GM18499 (cell line): Measurements from ENCODE around the gene TBC1D16.

Experiments
- ATAC-seq: cut with Tn5 transposase; IDR thresholded peaks from one replicate; pipeline ENCODE4 v1.9.1; 2021; ENCODE audit warnings: moderate number of reproducible peaks; ENCODE audit not compliant: insufficient read depth, unreplicated experiment

The TBC1D16 gene

GRCh38 chr17:79944251-79944812 lies 91.3 kb downstream of the TBC1D16 start:
- no peak for ATAC-seq

- no peak for ATAC-seq
Observed at GRCh38 chr17:79943347-79944241, 92.1 kb downstream of the TBC1D16 start.

GRCh38 chr17:79942591-79943346 lies 92.9 kb downstream of the TBC1D16 start:
- ATAC-seq = no peak

- no peak for ATAC-seq
Observed at GRCh38 chr17:79942011-79942405, 93.7 kb downstream of the TBC1D16 start.

- ATAC-seq = no peak
Observed at GRCh38 chr17:79941088-79942010, 94.3 kb downstream of the TBC1D16 start.

- no peak for ATAC-seq
Observed at GRCh38 chr17:79940459-79941087, 95.1 kb downstream of the TBC1D16 start.

- ATAC-seq = no peak
Observed at GRCh38 chr17:79939755-79940458, 95.8 kb downstream of the TBC1D16 start.

GRCh38 chr17:79939094-79939435 lies 96.6 kb downstream of the TBC1D16 start:
- no peak for ATAC-seq

GRCh38 chr17:79938336-79939093 lies 97.2 kb downstream of the TBC1D16 start:
- ATAC-seq = no peak

- no peak for ATAC-seq
Observed at GRCh38 chr17:79937391-79938335, 98.0 kb downstream of the TBC1D16 start.

- ATAC-seq = no peak
Observed at GRCh38 chr17:79936641-79937381, 98.9 kb downstream of the TBC1D16 start.

- no peak for ATAC-seq
Observed at GRCh38 chr17:79936050-79936449, 99.6 kb downstream of the TBC1D16 start.

- ATAC-seq = no peak
Observed at GRCh38 chr17:79935197-79935885, 100.3 kb downstream of the TBC1D16 start.

- no peak for ATAC-seq
Observed at GRCh38 chr17:79934653-79934970, 101.1 kb downstream of the TBC1D16 start.

- no peak for ATAC-seq
Observed at GRCh38 chr17:79933863-79934652, 101.6 kb downstream of the TBC1D16 start.
